Skeletal muscle tissue (tissue), 4 donors: Measurements from ENCODE around the gene HMGN4. TPM values are rescaled to one million over a fixed set of nuclear protein-coding genes. Genes with fewer than 3 reads are reported as not detected.
"Not testable (repeated sequence)": the region's sequence is repeated elsewhere in the genome, so short reads cannot be mapped to it uniquely, and the experiment has no call there.

Experiments used
- H3K27ac ChIP-seq: one replicate; pipeline ENCODE4 v1.7.0; 2013; ENCODE audit warnings: mild to moderate bottlenecking, low read depth, low read length, inconsistent platforms
- H3K27me3 ChIP-seq, 3 donors: one replicate each; pipeline ENCODE4 v1.7.0; 2013; ENCODE audit warnings: low read length in 3 of 3; ENCODE audit not compliant: control insufficient read depth in 3 of 3, insufficient read depth in 3 of 3
- H3K36me3 ChIP-seq, 3 donors: one replicate each; pipeline ENCODE4 v1.7.0; 2013; ENCODE audit warnings: low read length in 3 of 3; ENCODE audit not compliant: control insufficient read depth in 3 of 3, insufficient read depth in 3 of 3
- H3K4me1 ChIP-seq, 3 donors: one replicate each; pipeline ENCODE4 v1.7.0; 2013; ENCODE audit warnings: low read length in 3 of 3, mild to moderate bottlenecking in 3 of 3; ENCODE audit not compliant: control insufficient read depth in 3 of 3, insufficient read depth in 3 of 3
- H3K4me3 ChIP-seq, 3 donors: one replicate each; pipeline ENCODE4 v1.7.0; 2013; ENCODE audit warnings: low read length in 3 of 3
- H3K9ac ChIP-seq, 3 donors: one replicate each; pipeline ENCODE4 v1.7.0; 2013; ENCODE audit warnings: low read length in 3 of 3, mild to moderate bottlenecking in 3 of 3, moderate library complexity in 2 of 3, low read depth in 1 of 3
- H3K9me3 ChIP-seq, 3 donors: one replicate each; pipeline ENCODE4 v1.7.0; 2013; ENCODE audit warnings: low read length in 3 of 3; ENCODE audit not compliant: control insufficient read depth in 3 of 3
- total RNA-seq: library from RNA; depleted of rRNA; stranded (reverse); fragments of >200 nt; gene quantifications from one replicate; pipeline ENCODE4 v1.2.3, GENCODE V29; 2014
- donor health status: Osteomylitis.

Gene HMGN4
- total RNA-seq, 1 donor from 2014 or later: 45.9 TPM

GRCh38 chr6:26502165-26502564, 36.0 kb upstream of the HMGN4 start:
- Histone ChIP-seq H3K4me1 (peaks cover 3 to 7% (median 6%) of the 10 kb centered on the region in 3 donors), H3K27me3 (peaks cover 17 to 23% (median 17%) of the 10 kb centered on the region in 3 donors), H3K36me3 (no peaks in the 10 kb centered on the region), H3K9me3 (no peaks in the 10 kb centered on the region), H3K4me3 (no peak overlapping the region), H3K9ac (no peak overlapping the region), H3K27ac (no peak overlapping the region)

- H3K27me3 ChIP-seq: peaks cover 17 to 23% (median 17%) of the 10 kb centered on the region in 3 donors
- no peak overlapping the region for H3K27ac ChIP-seq
- H3K9ac ChIP-seq: no peak overlapping the region
- no peak overlapping the region for H3K4me3 ChIP-seq
- H3K4me1 ChIP-seq: peaks cover 3 to 7% (median 6%) of the 10 kb centered on the region in 3 donors
- H3K9me3 ChIP-seq: no peaks in the 10 kb centered on the region
- no peaks in the 10 kb centered on the region for H3K36me3 ChIP-seq
These were observed 35.5 kb upstream of the HMGN4 start for GRCh38 chr6:26502626-26503025.

GRCh38 chr6:26507658-26508057, 30.5 kb upstream of the HMGN4 start:
- Histone ChIP-seq H3K36me3 (no peaks in the 10 kb centered on the region), H3K27me3 (peaks cover 3% of the 10 kb centered on the region in 3 donors), H3K4me1 (no peaks in the 10 kb centered on the region), H3K9me3 (no peaks in the 10 kb centered on the region), H3K27ac (no peak overlapping the region), H3K4me3 (no peak overlapping the region), H3K9ac (no peak overlapping the region)

GRCh38 chr6:26511033-26511432, 27.1 kb upstream of the HMGN4 start:
- not testable (repeated sequence) for H3K9me3 ChIP-seq, H3K4me1 ChIP-seq, H3K4me3 ChIP-seq, H3K27ac ChIP-seq, H3K9ac ChIP-seq, H3K27me3 ChIP-seq, H3K36me3 ChIP-seq

GRCh38 chr6:26514984-26515383, 23.2 kb upstream of the HMGN4 start:
- Histone ChIP-seq H3K4me1 (peaks cover 0 to under 1% (median under 1%) of the 10 kb centered on the region in 3 donors), H3K36me3 (no peaks in the 10 kb centered on the region), H3K27me3 (no peaks in the 10 kb centered on the region), H3K27ac (no peak overlapping the region), H3K4me3 (no peak overlapping the region), H3K9ac (no peak overlapping the region), H3K9me3 (no peaks in the 10 kb centered on the region)

- H3K36me3 ChIP-seq: no peaks in the 10 kb centered on the region
- peaks cover 4 to 6% (median 6%) of the 10 kb centered on the region in 3 donors for H3K4me1 ChIP-seq
- no peaks in the 10 kb centered on the region for H3K27me3 ChIP-seq
- H3K9me3 ChIP-seq: no peaks in the 10 kb centered on the region
- no peak overlapping the region for H3K4me3 ChIP-seq
- H3K27ac ChIP-seq: no peak overlapping the region
- no peak overlapping the region for H3K9ac ChIP-seq
These were observed 21.4 kb upstream of the HMGN4 start for GRCh38 chr6:26516481-26517427.

- Histone ChIP-seq H3K27ac (no peak overlapping the region), H3K27me3 (no peaks in the 10 kb centered on the region), H3K4me3 (no peak overlapping the region), H3K9me3 (no peaks in the 10 kb centered on the region), H3K36me3 (no peaks in the 10 kb centered on the region), H3K9ac (no peak overlapping the region), H3K4me1 (peaks cover 6 to 13% (median 8%) of the 10 kb centered on the region in 3 donors)
These were observed 18.8 kb upstream of the HMGN4 start for GRCh38 chr6:26519359-26519758.

- Histone ChIP-seq H3K9ac (peak overlapping the region; percentile 66 to 88 (median 82)), H3K4me1 (peaks cover 6 to 17% (median 8%) of the 10 kb centered on the region in 3 donors), H3K4me3 (peak overlapping the region; percentile 77 to 92 (median 78)), H3K27me3 (no peaks in the 10 kb centered on the region), H3K9me3 (no peaks in the 10 kb centered on the region), H3K36me3 (no peaks in the 10 kb centered on the region), H3K27ac (peak overlapping the region; percentile 95)
These were observed 17.8 kb upstream of the HMGN4 start for GRCh38 chr6:26520237-26520849.

GRCh38 chr6:26520850-26521599, 17.1 kb upstream of the HMGN4 start:
- no peaks in the 10 kb centered on the region for H3K27me3 ChIP-seq
- H3K9ac ChIP-seq: peak overlapping the region; percentile 77 to 93 (median 92)
- H3K36me3 ChIP-seq: no peaks in the 10 kb centered on the region
- H3K27ac ChIP-seq: peak overlapping the region; percentile 95
- H3K4me3 ChIP-seq: peak overlapping the region; percentile 72 to 92 (median 77)
- H3K4me1 ChIP-seq: peaks cover 6 to 17% (median 8%) of the 10 kb centered on the region in 3 donors
- no peaks in the 10 kb centered on the region for H3K9me3 ChIP-seq
